HepG2 (cell line): ENCODE results near the gene CENPM. TPM values are rescaled to one million over a fixed set of nuclear protein-coding genes. Genes with fewer than 3 reads are reported as not detected.

Source experiments
- ATAC-seq: fragments of 200-7000 bp; cut with Tn5 transposase; 3 replicates; pipeline ENCODE4 v1.9.1; 2020; ENCODE audit warnings: mild to moderate bottlenecking, moderate library complexity
- BruUV-seq: library from RNA; stranded (reverse); fragments of 400-500 nt; replicated peaks from 2 replicates; lab custom pipeline; 2021; lab: Mats Ljungman, UMichigan
- CTCF ChIA-PET: fragments of 300-600 bp; formaldehyde crosslinking; extraction: SDS; loops from one replicate; lab custom pipeline; 2021; ENCODE audit warnings: low total read pairs, inconsistent platforms, low intra/inter-chr PET ratio; lab: Yijun Ruan, JAX
- POLR2A ChIA-PET: fragments of 350-600 bp; sonication (Branson Sonifier 250); formaldehyde crosslinking; loops from one replicate; lab custom pipeline; 2020; ENCODE audit warnings: antibody characterized with exemption, inconsistent platforms; lab: Yijun Ruan, JAX
- DNase-seq: peaks from one replicate; pipeline ENCODE4 v3.0.0-alpha.2; 2015; ENCODE audit warnings: low spot score
- FAIRE-seq: peaks from 3 replicates; lab custom pipeline; 2011; peaks lifted over from hg19 to GRCh38; lab: Jason Lieb, UNC
- H2AFZ ChIP-seq: one replicate; pipeline ENCODE4 v1.6.1; 2011; ENCODE audit warnings: low read length, inconsistent platforms
- H3K27ac ChIP-seq: fragments of 300-600 bp; 3 replicates; pipeline ENCODE4 v1.8.0; 2011; ENCODE audit warnings: mixed run types, mild to moderate bottlenecking, mixed read lengths, low read length, inconsistent platforms; ENCODE audit not compliant: insufficient read depth; ENCODE audit errors: extremely low read length
- H3K27me3 ChIP-seq, 2 experiments: fragments of 200-600 bp in 1 of 2; 2 replicates in 1 of 2; 3 replicates in 1 of 2; pipeline versions ENCODE4 v1.6.0 to v1.8.0; 2011; ENCODE audit warnings: low read length in 2 of 2, mild to moderate bottlenecking in 2 of 2, moderate library complexity in 2 of 2, inconsistent platforms in 1 of 2; ENCODE audit not compliant: insufficient read depth in 2 of 2, control insufficient read depth in 1 of 2
- H3K36me3 ChIP-seq, 2 experiments: fragments of 200-600 bp in 1 of 2; replicated peaks in 1 of 2; 2 replicates in 1 of 2; 3 replicates in 1 of 2; pipeline versions ENCODE4 v1.5.1 to v1.8.0; 2011; ENCODE audit warnings: low read length in 2 of 2, inconsistent platforms in 1 of 2; ENCODE audit not compliant: insufficient read depth in 2 of 2, control insufficient read depth in 1 of 2
- H3K4me1 ChIP-seq: 2 replicates; pipeline ENCODE4 v1.5.1; 2012; ENCODE audit warnings: low read length, inconsistent platforms; ENCODE audit not compliant: insufficient read depth
- H3K4me2 ChIP-seq: 2 replicates; pipeline ENCODE4 v1.6.0; 2011; ENCODE audit warnings: low read depth, low read length, inconsistent platforms
- H3K4me3 ChIP-seq, 3 experiments: fragments of 200-600 bp in 1 of 3; sonication (generic), shearing (Covaris generic) in 1 of 3; replicated peaks in 1 of 3; 2 replicates each; pipeline ENCODE4 v1.5.1; 2011 to 2016; ENCODE audit warnings: low read length in 3 of 3, inconsistent platforms in 2 of 3, low read depth in 2 of 3, mild to moderate bottlenecking in 2 of 3, control low read depth in 1 of 3, mixed read lengths in 1 of 3; ENCODE audit not compliant: insufficient read depth in 1 of 3
- H3K79me2 ChIP-seq: one replicate; pipeline ENCODE4 v1.6.1; 2011; ENCODE audit warnings: low read length, inconsistent platforms; ENCODE audit not compliant: insufficient read depth
- H3K9ac ChIP-seq: 2 replicates; pipeline ENCODE4 v1.6.0; 2011; ENCODE audit warnings: mild to moderate bottlenecking, low read depth, low read length, inconsistent platforms; ENCODE audit not compliant: insufficient read depth
- H3K9me3 ChIP-seq: 2 replicates; pipeline ENCODE4 v1.5.1; 2012; ENCODE audit warnings: mild to moderate bottlenecking, low read length
- H4K20me1 ChIP-seq: 2 replicates; pipeline ENCODE4 v1.6.0; 2011; ENCODE audit warnings: inconsistent platforms, mild to moderate bottlenecking, low read length, moderate library complexity; ENCODE audit not compliant: insufficient read depth
- ELF1 ChIP-seq: sonication (generic); formaldehyde crosslinking; IDR thresholded peaks from 2 replicates; pipeline ENCODE4 v1.4.0; 2020; ENCODE audit warnings: missing genetic modification reagents
- ETV5 ChIP-seq: IDR thresholded peaks from 2 replicates; pipeline ENCODE4 v1.6.1; 2018; ENCODE audit warnings: missing biosample characterization, missing genetic modification reagents, inconsistent platforms, borderline replicate concordance
- GABPA ChIP-seq, 2 experiments: IDR thresholded peaks; 2 replicates each; pipeline ENCODE4 v1.6.1; 2011 to 2016; ENCODE audit warnings: low read depth in 2 of 2, low read length in 1 of 2, missing biosample characterization in 1 of 2, missing genetic modification characterization in 1 of 2
- GABPB1 ChIP-seq: IDR thresholded peaks from 2 replicates; pipeline ENCODE4 v1.6.1; 2016; ENCODE audit warnings: mild to moderate bottlenecking, missing genetic modification reagents, moderate library complexity, missing compliant biosample characterization
- IRF2 ChIP-seq: IDR thresholded peaks from 2 replicates; pipeline ENCODE4 v1.6.1; 2018; ENCODE audit warnings: missing genetic modification reagents, missing compliant biosample characterization
- MIXL1 ChIP-seq: IDR thresholded peaks from 2 replicates; pipeline ENCODE4 v1.6.1; 2016
- RAD21 ChIP-seq: fragments of 450-650 bp; formaldehyde crosslinking; IDR thresholded peaks from 2 replicates; pipeline ENCODE4 v1.5.0; 2020; ENCODE audit warnings: mild to moderate bottlenecking
- SMC3 ChIP-seq: IDR thresholded peaks from 2 replicates; pipeline ENCODE4 v1.6.1; 2011; ENCODE audit warnings: low read length, improper control_type of control experiment
- SOX5 ChIP-seq: IDR thresholded peaks from 2 replicates; pipeline ENCODE4 v1.6.1; 2016; ENCODE audit warnings: borderline replicate concordance
- STAG1 ChIP-seq: sonication (generic); formaldehyde crosslinking; IDR thresholded peaks from 2 replicates; pipeline ENCODE4 v1.4.0; 2020; ENCODE audit warnings: missing genetic modification reagents
- THAP11 ChIP-seq: IDR thresholded peaks from 2 replicates; pipeline ENCODE4 v1.6.1; 2016; ENCODE audit warnings: missing biosample characterization, missing genetic modification reagents
- ZNF292 ChIP-seq: sonication (generic); formaldehyde crosslinking; IDR thresholded peaks from 2 replicates; pipeline ENCODE4 v1.8.1; 2022; ENCODE audit warnings: mild to moderate bottlenecking, low read depth, missing genetic modification reagents, borderline replicate concordance
- ZNF44 ChIP-seq: sonication (generic); formaldehyde crosslinking; IDR thresholded peaks from 2 replicates; pipeline ENCODE4 v1.5.1; 2020; ENCODE audit warnings: mild to moderate bottlenecking, missing genetic modification reagents
- WGBS: methylation state at CpG from one replicate; pipeline ENCODE4 v1.1.6; 2017; ENCODE audit warnings: low lambda C conversion rate; 5-methylcytosine and 5-hydroxymethylcytosine counted together
- in situ Hi-C: cut with HindIII; loops from 2 replicates; pipeline ENCODE4 v1.10.0; 2017; ENCODE audit warnings: low pct_unique_long_range_greater_than_20kb; ENCODE audit not compliant: extremely low pct_ligation_motif_present
- intact Hi-C: fragments of 100-400 bp; cut with micrococcal nuclease; formaldehyde crosslinking; loops from one replicate; pipeline ENCODE4 v1.10.0; 2022; ENCODE audit not compliant: unreplicated experiment
- polyA plus RNA-seq, 8 experiments: library from polyadenylated mRNA; depleted of rRNA in 3 of 8; stranded (reverse) in 7 of 8; unstranded in 1 of 8; fragments of >200 nt; fragmentation: Illumina TruSeq in 4 of 8; extraction: Trizol in 4 of 8; gene quantifications; 2 replicates each; pipeline versions ENCODE4 v1.2.1 to v1.2.3, GENCODE V29; 2011 to 2016; ENCODE audit warnings: low read depth in 4 of 8, missing spikeins in 1 of 8, mixed read lengths in 1 of 8; ENCODE audit not compliant: insufficient read depth in 1 of 8
- total RNA-seq, 5 experiments: library from RNA; depleted of rRNA; stranded (reverse); fragments of >200 nt; fragmentation: Illumina TruSeq; extraction: Trizol; gene quantifications; 2 replicates each; pipeline ENCODE4 v1.2.3, GENCODE V29; 2016; ENCODE audit warnings: low read depth in 1 of 5
- TF ChIP-seq, protein P1 (sequence below): sonication (generic); formaldehyde crosslinking; IDR thresholded peaks from 2 replicates; pipeline ENCODE4 v1.5.0; 2020; ENCODE audit warnings: mild to moderate bottlenecking, missing genetic modification reagents, moderate library complexity
- TF ChIP-seq, protein P2 (sequence below): sonication (generic); formaldehyde crosslinking; IDR thresholded peaks from 2 replicates; pipeline ENCODE4 v1.8.0; 2022; ENCODE audit warnings: missing genetic modification reagents, mild to moderate bottlenecking, moderate library complexity, borderline replicate concordance

CENPM gene
- total and polyA plus RNA-seq, 2 of the 13 experiments (the other 11 are each of a cell fraction or from before 2014, with no cell fraction given), result 11.2 to 37.3 TPM

DNA sequence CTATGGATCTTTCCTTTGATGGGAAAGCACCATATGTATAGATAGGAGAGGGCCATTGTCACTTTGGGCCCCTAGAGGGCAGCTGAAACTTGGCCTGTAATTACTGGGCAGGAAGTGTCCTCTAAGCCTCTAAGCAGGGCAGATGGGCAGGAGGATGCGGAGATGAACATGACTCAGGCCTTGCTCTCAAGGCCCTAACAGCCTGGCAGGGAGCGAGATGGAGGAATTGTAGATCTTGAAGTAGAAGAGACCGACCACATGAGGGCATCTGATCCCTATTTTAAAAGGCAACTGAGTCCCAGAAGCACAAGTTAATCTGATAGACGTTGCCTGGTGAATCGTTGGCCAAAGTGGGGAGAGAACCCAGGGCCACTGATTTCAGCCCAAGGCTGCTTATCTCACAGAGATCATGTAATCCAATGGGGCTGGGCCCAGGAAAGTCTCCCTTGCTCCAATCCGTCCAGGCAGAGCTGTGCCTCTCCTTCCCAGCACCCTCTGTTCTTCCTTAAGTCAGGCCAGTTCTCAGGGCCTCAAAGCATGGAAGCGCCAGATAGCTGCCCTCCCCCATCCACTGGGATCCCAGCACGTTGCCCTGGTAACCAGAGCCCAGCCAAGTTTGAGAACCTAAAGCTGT is 19.8 kb upstream of the CENPM start:
- Histone ChIP-seq H4K20me1 (no peaks in the 10 kb centered on the region), H3K4me1 (peaks cover 11% of the 10 kb centered on the region; the same call in 1 of the 2 replicates), H3K79me2 (no peaks in the 10 kb centered on the region), H2AFZ (no peak overlapping the region), H3K27me3 (peaks cover 2 to 24% of the 10 kb centered on the region in 2 experiments; a peak in 4 of 5 replicates), H3K4me3 (no peak overlapping the region), H3K4me2 (no peak overlapping the region), H3K36me3 (no peaks in the 10 kb centered on the region), H3K27ac (no peak overlapping the region), H3K9ac (no peak overlapping the region), H3K9me3 (no peaks in the 10 kb centered on the region)
- in situ Hi-C loops, result loop anchor here (5.0 to 25.0 kb wide), 3 partner anchors 106 to 471 kb away; partner anchors contain the start of genes NAGA, NFAM1 and PHETA2
- CTCF ChIA-PET, result interaction anchor here (1.0 to 1.6 kb wide), 4 partner anchors 145 to 202 kb away, joined by 3 to 13 read pairs (median 7); no protein-coding TSS in a partner anchor
- POLR2A ChIA-PET, result no interaction called here
- TF ChIP-seq GABPA (IDR thresholded peaks at IDR 0.05; ENCODE audit: low read depth, low read length), result no peak
- 0 out of 2 replicates have a peak, but pooled peaks have one; percentile 18 for TF ChIP-seq GABPA (CRISPR knock-in tag; IDR thresholded peaks at IDR 0.05; ENCODE audit: low read depth)
- TF ChIP-seq, protein P1, sequence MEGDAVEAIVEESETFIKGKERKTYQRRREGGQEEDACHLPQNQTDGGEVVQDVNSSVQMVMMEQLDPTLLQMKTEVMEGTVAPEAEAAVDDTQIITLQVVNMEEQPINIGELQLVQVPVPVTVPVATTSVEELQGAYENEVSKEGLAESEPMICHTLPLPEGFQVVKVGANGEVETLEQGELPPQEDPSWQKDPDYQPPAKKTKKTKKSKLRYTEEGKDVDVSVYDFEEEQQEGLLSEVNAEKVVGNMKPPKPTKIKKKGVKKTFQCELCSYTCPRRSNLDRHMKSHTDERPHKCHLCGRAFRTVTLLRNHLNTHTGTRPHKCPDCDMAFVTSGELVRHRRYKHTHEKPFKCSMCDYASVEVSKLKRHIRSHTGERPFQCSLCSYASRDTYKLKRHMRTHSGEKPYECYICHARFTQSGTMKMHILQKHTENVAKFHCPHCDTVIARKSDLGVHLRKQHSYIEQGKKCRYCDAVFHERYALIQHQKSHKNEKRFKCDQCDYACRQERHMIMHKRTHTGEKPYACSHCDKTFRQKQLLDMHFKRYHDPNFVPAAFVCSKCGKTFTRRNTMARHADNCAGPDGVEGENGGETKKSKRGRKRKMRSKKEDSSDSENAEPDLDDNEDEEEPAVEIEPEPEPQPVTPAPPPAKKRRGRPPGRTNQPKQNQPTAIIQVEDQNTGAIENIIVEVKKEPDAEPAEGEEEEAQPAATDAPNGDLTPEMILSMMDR (CRISPR knock-in tag), result peak; percentile 78
- 0 out of 2 replicates have a peak, but pooled peaks have one; percentile 33 for TF ChIP-seq MIXL1 (CRISPR knock-in tag)
- peak; percentile 91 for TF ChIP-seq ETV5 (CRISPR knock-in tag)
- 0 out of 2 replicates have a peak, but pooled peaks have one; percentile 19 for TF ChIP-seq GABPB1 (CRISPR knock-in tag)
- TF ChIP-seq SOX5 (CRISPR knock-in tag), result no peak
- TF ChIP-seq, protein P2, sequence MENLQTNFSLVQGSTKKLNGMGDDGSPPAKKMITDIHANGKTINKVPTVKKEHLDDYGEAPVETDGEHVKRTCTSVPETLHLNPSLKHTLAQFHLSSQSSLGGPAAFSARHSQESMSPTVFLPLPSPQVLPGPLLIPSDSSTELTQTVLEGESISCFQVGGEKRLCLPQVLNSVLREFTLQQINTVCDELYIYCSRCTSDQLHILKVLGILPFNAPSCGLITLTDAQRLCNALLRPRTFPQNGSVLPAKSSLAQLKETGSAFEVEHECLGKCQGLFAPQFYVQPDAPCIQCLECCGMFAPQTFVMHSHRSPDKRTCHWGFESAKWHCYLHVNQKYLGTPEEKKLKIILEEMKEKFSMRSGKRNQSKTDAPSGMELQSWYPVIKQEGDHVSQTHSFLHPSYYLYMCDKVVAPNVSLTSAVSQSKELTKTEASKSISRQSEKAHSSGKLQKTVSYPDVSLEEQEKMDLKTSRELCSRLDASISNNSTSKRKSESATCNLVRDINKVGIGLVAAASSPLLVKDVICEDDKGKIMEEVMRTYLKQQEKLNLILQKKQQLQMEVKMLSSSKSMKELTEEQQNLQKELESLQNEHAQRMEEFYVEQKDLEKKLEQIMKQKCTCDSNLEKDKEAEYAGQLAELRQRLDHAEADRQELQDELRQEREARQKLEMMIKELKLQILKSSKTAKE (CRISPR knock-in tag), result no peak
- peak; percentile 29; the same call in 1 of the 2 replicates for TF ChIP-seq THAP11 (CRISPR knock-in tag)
- peak; percentile 70 for TF ChIP-seq STAG1
- 0 out of 2 replicates have a peak, but pooled peaks have one; percentile 44 for TF ChIP-seq RAD21 (CRISPR knock-in tag)
- TF ChIP-seq ELF1 (CRISPR knock-in tag), result peak; percentile 34; the same call in 1 of the 2 replicates
- TF ChIP-seq ZNF292 (CRISPR knock-in tag), result no peak
- no peak for TF ChIP-seq ZNF44 (CRISPR knock-in tag)
- TF ChIP-seq IRF2 (CRISPR knock-in tag), result 0 out of 2 replicates have a peak, but pooled peaks have one; percentile 22
- TF ChIP-seq SMC3, result peak; percentile 64; the same call in 1 of the 2 replicates
- intact Hi-C loops, result loop anchor here (1.0 kb wide), 1 partner anchor 148 kb away; no protein-coding TSS in a partner anchor
- ATAC-seq (peak; percentile 80), DNase-seq (peak; percentile 52), FAIRE-seq (peak; percentile 58)
- no TSS peak for BruUV-seq
- 20% methylated on average over 7 of the region's 8 CpGs for WGBS
